ENCODE measurements around the gene DCT.
"Not testable (repeated sequence)": the region's sequence is repeated elsewhere in the genome, so short reads cannot be mapped to it uniquely, and the experiment has no call there.

The DCT gene

DNA sequence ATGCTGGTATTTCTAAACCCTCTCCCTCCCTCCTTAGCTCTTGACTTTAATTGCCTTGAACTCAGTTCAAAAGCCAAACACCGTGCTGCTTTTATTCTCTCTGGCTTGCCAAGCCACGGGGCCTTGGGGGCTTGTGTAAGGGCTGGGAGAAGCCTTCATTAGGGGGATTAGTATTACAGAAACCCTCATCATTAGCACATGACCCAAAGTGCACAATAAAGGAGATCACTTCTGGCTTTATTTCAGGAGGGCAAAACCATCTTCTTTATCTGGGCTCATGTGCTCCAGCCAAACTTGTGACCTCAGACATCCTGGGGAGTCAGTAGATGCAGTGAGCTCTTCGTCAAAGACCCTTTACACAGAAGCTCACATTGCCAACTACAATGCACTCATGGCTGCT is at the start of gene DCT:
TSS of gene DCT (minus strand) at position 67 of the 400 bp plus-strand sequence. CDS start 427 bp downstream, outside the sequence.
- peak; percentile 86 for DNase-seq

DNA sequence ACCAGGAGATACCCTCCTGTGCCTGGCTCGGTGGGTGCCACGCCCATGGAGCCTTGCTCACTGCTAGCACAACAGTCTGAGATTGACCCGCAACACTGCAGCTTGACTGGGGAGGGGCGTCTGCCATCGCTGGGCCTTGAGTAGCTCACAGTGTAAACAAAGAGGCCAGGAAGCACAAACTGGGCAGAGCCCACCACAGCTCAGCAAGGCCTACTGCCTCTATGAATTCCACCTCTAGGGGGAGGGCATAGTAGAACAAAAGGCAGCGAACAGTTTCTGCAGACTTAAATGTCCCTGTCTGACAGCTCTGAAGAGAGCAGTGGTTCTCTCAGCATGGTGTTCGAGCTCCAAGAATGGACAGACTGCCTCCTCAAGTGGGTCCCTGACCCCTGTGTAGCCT is 47.5 kb upstream of the DCT start:
- not testable (repeated sequence) for DNase-seq

DNA sequence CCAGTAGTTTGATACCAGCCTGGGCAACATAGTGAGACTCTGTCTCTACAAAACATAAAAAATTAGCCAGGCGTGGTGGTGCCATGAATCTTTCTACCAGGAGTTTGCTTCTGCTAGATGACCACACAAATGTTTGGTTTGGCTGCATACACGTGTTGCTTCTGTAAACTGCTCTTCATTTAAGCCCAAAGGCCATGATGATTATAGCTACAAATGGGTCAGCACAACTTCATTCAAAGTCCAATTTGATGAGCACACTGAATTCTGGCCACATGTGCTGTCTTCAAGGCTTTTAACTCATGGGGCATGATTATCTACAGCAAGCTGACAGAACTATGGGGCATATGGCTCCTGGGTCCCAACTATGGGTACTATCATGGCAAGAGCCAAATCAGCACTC is 46.3 kb upstream of the DCT start:
- DNase-seq, result no peak

DNA sequence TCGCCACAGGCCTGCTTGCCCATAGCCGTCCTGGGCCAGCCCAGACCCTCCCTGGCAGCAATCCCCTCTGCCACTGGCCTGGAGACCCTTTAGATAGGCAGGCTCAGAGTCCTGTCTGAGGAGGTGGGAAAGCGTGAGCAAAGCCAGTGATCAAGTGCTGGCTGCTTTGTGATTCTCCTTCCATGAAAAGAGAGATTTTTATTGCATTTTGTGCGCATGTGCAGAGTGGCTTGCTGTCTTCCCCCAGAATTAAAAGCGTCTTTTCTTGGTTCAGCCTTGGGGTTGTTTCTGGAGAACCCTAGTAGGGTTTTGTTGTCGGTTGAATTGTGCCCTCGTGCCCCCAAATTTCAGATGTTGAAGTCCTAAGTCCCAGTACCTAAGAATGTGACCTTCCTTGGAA is 44.9 kb upstream of the DCT start:
- DNase-seq, result no peak

DNA sequence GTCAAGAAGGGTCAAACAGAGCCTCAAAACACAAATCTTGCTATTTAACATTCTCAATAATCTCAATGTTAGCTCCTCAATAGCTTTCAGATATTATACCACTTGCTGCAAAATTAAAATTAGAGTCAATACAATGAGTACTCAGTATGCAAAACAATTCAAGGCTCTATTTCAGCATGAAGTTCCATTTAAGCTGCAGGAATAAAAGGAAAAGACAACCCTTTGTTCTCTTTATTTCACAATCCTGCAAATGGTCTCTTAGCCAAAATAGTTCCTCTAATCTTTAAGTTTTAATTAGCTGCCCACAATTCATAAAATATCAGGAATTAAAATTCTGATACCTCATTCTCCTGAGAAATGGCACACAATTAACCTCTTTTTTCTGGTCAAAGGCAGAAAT is 40.5 kb upstream of the DCT start:
- DNase-seq, result no peak

DNA sequence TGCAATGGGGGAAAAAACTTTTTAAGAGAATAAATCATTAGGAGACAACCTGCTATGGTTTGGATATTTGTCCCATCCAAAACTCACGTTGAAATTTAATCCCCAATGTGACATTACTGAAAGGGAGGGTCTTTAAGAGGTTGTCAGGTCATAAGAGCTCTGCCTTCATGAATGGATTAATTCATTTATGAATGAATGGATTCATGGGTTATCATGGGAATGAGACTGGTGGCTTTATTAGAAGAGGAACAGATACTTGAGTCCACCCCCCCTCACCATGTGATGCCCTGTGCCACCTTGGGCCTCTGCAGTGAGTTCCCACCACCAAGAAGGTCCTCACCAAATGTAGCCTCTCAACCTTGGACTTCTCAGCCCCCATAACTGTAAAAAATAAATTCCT is 37.0 kb upstream of the DCT start:
- no peak for DNase-seq

DNA sequence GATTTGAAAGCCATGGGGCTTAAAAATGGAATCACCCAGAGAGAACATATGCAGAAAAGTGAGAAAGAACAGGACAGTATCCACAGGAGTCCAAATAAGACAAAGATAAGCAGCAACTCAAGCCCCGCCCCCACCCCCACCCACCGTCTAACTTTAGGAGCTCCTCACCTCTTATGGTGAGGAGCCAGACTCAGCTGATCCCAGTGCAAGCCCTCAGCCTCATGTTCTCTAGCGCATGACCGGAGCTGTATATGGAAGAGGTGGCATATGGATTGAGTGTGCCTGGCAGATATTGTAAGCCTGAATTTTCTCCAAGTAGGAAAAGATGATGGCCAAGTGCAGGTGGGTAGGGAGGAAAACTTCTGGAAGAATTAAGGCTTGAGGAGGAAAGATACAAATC is 36.4 kb upstream of the DCT start:
- DNase-seq, result no peak

DNA sequence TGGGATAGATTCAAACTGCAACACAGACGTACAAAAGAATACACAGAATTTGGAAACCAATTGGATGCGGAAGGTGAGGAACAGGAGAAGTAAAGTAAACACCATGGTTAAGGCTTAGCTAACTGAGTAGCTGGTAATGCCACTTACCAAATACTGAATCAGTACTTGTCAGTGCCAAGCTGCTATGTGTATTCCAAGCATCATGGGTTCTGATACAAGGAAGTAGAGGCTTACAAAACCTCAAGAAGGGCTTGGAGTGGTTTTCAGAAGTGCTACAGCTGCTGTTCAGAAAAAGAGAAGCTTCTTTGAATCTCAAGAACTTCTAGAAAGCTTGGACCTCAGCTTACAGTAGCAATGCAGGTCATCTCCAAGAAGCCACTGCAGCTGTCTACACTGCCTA is 35.9 kb upstream of the DCT start:
- DNase-seq, result no peak

DNA sequence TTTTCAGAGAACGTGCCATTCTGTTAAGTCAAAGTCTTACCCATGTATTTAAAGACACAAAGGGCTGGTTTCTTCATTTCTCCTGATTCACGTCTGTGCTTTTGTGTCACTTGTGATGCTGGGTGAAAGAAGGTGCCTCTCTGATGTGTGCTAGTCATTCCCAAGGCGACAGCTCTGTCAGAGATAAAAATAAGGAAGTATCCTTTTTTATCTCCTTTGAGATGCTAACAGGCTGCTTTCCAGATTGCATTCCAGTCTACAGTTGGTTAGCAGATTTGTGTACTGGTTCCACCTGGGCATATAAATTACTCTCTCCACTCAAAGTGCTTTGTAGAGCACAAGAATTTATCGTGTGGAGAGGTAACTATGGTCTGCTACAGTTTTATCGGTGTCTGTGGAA is 33.5 kb upstream of the DCT start:
- DNase-seq, result no peak

DNA sequence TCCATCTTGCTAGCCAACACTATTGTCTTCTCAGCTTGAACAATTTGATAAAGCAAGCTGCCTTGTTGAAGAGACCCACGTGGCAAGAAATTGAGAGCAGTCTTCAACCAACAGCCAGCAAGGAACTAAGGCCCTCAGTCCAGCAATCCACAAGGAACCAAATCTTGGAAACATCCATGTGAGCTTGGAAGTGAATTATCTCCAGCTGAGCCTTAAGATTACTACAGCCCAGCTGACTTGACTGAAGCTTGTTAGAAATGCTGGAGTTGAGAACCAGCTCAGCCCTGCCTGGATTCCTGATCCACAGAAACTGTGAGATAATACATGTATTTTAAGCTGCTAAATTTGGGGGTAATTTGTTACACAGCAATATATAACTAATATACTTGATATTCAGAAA is 26.2 kb upstream of the DCT start:
- DNase-seq, result no peak

DNA sequence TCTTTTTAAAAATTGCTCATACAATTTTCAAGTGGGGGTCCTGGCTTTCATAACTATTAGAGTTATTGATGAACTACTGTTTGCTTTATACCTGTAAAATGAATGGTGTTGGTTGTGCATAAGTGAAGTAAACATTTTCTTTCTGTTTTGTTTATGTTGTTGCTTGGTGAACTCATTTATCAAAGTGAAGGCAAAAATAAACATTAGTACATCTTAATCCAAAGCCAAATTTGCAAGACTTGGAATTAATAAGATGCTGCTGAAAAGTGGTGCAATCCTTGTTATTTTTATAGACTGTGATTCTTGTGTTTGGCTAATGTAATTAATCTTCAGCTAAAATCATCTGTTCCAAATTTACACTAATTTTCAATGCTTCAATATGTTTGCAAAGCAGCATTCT is 24.4 kb upstream of the DCT start:
- DNase-seq, result no peak

DNA sequence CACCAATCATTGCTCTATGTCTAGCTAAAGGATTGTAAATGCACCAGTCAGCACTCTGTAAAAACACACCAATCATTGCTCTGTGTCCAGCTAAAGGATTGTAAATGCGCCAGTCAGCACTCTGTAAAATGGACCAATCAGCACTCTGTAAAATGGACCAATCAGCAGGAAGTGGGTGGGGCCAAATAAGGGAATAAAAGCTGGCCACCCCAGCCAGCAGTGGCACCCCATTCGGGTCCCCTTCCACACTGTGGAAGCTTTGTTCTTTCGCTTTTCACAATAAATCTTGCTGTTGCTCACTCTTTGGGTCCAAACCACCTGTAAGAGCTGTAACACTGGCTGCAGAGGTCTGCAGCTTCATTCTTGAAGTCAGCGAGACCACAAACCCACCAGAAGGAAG is 19.3 kb upstream of the DCT start:
- not testable (repeated sequence) for DNase-seq

DNA sequence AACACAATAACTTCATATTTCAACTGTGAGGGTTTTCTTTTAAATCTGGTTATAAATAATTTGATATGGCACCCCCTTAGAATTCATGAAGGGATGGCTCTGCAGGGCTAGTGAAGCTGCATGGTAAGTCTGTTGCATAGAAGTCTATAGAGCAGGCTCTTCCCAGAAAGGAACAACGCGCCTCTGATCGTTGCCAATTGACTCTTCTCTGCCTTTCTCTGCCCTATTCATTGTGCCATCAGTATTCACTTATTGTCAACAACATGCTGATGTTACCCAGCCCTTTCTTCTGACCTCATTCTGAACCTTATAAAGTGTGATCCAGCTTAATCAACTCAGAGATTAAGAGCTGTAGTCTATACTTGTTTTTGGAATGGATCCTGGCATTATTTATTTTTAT is 16.3 kb upstream of the DCT start:
- DNase-seq, result no peak

DNA sequence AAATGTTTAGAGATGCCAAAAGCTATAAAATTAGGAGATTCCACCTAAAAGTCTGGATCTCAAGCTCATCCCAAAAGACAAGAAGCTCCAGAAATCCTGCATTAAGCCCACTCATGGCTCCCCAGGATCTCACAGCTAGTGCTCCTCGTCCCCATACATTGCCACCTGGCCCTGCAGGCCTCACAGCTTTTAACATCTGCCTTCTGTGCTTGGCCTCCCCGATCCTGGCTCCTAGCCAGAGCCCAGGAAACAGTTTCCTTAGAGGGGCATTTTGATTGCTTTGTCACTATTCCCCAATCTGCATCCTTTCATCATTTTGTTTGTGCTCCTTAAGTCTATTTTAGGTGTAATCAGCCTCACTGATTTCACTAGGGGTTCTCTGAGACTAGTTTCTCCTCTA is 14.5 kb upstream of the DCT start:
- DNase-seq, result no peak

DNA sequence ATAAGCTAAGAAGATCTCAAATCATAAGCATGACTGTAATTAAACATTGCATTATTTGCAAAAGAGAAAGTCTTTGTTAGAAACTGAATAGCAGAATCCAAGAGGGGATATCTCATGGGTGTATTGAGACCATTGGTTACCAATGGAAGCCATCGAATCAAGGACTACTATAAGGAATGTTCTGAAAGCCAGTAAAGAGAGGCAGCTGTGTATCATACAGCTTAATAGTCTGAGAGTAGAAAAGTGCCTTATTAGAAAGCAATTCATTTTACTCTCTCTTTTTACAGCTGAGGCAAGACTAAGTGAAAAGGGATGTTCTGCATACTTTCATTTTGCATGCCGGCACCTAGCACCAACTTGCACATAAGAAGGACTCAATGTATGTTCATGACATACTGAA is 7.6 kb upstream of the DCT start:
- no peak for DNase-seq

DNA sequence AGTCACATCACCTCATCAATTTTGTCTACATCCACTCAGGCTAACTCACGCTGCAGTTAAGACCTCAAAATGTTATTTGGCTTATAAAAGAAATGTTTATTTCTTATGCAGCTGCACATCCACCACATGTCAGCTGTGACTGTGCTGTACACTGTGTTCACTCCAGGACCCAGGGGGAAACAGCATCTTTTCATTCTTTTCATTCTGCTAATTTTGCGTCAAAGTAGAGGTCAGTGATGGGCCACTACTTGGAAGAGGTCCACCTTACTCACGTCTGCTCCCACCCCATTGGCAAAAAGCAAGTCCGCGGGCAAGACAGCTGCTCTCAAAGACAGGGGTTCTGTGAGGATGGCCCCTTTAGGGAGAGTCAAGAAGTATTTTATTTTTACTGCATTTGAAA is 4.5 kb upstream of the DCT start:
- no peak for DNase-seq

DNA sequence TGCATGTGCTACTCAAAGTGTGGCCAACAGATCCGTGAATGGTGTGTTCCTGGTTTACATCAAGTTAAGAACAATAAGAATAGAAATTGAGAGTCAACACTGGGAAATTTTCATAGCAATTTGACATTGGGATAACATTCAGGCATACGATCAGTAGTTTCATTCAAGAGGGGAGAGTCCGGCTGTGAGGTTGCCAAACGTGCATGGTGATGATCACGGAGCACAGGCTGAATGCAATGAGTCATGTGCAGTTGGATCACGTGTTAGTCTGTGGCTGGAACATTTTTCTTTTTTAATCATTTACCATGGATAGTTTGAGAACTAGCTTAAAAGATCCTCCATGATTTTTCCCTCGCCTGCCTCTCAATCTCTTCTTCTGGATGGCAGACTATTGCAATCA is 2.5 kb upstream of the DCT start:
- no peak for DNase-seq

DNA sequence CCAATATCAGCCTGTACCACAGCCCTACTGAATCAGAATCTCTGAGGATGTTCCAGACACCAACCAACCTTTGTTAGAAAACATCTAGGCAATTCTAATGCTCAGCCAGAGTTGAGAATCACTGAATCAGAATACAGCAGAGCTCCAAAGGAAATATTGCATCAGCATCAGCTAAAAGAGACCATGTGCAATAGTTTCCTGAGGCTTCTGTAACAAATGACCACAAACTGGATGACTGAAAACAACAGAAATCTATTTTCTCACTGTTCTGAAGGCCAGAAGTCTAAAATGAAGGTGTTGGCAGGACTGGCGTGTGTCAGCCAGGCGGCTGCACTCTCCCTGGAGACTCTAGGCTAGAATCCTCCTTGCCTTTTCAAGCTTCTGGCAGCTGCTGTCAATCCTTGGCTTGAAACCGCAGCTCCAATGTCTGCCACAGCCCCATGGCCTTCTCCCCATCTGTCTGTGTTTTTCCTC is 1.2 kb upstream of the DCT start:
- DNase-seq, result peak; percentile 44

DNA sequence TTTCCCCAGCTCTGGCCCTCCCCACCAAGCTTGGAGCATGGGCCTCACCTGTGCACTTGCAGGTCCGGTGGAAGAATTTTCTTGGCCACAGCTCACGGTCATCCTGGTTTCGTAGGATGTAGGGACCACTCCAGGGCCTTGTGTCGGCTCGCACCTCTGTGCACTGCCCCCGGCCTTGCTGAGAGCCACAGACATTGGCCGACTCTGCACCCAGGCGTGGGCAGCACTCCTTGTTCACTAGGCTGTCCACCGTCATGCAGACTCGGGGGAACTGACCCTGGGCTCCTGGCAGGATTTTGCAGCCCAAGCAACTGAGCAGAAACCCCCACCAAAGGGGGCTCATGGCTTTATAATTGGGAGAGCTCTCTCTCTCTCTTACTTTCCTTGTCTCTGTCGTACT is 569 bp downstream of the DCT start:
- DNase-seq, result no peak

DNA sequence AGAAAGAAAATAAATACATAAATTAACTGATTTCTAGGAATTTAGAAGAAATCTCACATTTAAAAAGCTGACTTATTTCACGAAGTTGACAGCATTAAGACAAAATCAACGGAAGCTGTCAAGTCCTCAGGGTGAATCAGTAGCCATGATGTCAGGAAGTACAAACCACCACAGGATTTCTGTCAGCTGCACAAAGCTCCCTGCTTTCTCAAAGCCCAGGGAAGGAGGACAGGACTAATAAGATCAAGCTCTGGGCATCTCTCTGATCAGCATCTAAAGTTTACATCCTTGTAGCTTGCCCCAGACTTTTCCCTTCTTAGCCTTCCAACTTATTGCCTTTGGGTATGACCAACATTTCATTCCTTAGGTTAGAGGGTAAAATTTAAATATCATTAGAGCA is 9.4 kb downstream of the DCT start:
- DNase-seq, result no peak

DNA sequence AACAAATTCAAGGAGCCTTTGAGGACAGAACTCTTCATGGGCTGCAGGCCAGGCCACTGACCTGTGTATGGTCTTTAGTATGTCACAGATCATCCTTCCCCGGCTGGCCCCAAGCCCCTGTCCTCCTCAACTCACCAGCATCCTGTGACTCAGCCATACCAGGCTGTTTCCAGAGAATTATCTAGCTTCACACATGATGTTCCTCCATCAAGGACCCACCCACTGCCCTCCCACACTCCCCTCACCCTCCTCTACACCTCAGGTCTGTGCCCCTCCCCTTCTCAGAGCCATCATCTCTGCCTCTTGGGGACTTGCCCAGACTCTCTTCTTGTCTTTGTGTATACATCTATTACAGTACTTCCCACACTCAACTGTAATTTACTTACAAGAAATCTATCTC is 14.7 kb downstream of the DCT start:
- no peak for DNase-seq

DNA sequence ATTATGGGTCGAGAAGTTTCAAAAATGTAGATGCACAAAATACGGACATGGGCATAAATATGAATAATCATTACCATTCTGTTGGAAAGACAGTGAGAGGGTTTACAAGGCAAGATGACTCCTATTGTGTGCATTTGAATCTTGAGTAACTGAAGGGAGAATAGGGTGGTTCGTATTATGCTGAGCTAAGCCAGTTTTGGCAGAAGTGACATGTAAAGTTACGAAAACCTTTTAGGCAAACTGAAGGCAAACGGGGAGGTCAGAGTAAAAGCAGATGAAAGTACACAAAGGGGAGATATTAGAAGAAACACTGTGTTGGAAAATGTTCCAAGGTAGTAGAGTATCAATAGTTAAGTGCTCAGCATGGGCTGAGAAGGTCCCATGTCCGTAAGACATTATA is 16.8 kb downstream of the DCT start:
- no peak for DNase-seq

DNA sequence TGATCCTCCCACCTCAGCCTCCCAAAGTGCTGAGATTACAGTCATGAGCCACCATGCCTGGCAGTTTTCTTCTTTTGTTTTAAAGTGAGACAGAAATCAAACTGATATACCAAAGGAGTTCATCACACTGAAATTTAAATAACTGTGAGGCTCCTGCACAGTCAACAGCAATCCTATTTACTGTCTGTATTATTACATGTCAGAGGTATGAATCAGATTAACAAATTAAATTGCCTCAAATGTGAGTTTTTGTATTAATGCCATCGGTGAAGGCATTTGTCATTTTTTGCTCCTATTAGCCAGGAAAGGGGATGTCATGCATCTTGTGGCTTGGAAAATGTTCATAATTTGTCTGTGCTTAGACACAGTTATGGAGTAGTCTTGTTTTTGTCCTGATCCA is 20.4 kb downstream of the DCT start:
- no peak for DNase-seq

DNA sequence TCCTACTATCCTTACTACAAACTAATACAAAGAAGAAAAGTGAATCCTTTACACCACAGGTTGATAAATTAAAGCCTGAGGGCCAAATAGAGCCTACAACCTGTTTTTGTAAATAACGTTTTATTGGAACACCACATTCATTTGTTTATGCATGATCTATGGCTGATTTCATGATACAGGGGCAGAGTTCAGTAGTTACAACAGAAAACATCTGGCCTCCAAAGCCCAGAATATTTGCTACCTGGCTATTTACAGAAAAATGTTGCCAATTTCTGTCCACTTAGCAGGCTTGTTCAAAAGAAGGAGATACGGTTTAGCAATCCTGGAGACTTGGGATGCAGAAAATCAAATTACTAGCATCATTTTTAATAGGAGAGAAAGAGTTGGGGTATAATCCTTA is 24.1 kb downstream of the DCT start:
- DNase-seq, result no peak

DNA sequence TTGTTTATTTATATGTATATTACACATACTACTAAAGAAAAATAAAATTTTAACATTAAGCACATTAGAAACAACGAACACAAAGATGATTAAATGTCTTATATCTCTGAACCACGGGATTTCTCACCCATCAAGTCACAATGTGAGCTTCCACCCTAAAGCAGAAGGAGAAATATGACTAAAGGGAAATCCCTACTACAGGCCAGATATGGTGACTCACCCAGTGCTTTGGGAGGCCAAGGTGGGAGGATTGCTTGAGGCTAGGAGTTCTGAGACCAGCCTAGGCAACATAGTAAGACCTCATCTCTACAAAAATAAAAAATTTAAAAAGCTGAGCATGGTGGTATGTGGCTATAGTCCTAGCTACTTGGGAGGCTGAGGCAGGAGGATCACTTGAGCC is 24.6 kb downstream of the DCT start:
- no peak for DNase-seq

DNA sequence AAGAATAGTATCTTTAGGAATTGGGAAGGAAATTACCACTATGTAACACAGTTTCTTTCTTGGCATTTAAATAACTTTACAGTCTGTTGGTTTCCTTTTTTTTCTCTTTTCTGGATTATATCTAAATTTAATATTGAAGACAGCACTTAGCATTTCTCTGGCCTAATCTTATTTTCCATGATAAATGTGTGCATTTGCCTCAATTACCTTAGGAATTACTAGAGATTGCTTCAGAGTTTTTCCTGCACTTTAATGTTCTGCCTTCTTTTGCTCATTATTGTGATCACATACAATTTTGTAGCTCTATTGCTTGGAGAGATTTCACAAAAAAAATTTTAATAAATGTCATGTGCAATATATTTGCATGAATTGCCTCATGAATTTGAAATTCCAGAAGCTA is 25.1 kb downstream of the DCT start:
- no peak for DNase-seq
